Testis (tissue), 2 donors: Measurements from ENCODE around the gene FREM1.

Source experiments
- CTCF ChIP-seq, 3 experiments: fragments of 450-650 bp in 2 of 3; fragments of 200-600 bp in 1 of 3; sonication (generic) in 1 of 3; IDR thresholded peaks; one replicate each; pipeline ENCODE4 v1.5.1; 2016 to 2019; ENCODE audit warnings: antibody characterized with exemption in 3 of 3, mild to moderate bottlenecking in 2 of 3, moderate library complexity in 1 of 3
- POLR2A ChIP-seq: fragments of 450-650 bp; IDR thresholded peaks from one replicate; pipeline ENCODE4 v1.6.1; 2017; ENCODE audit warnings: antibody characterized with exemption, mild to moderate bottlenecking, moderate library complexity

GRCh38 chr9:14686168-14686567 lies 224.1 kb downstream of the FREM1 start:
- TF ChIP-seq CTCF (IDR thresholded peaks at IDR 0.05): no peak
- TF ChIP-seq POLR2A: no peak
